Measurements from ENCODE around the gene PLCH1. TPM values are rescaled to one million over a fixed set of nuclear protein-coding genes. Genes with fewer than 3 reads are reported as not detected.
"Not testable (repeated sequence)": the region's sequence is repeated elsewhere in the genome, so short reads cannot be mapped to it uniquely, and the experiment has no call there.

The PLCH1 gene
- total RNA-seq, 6 donors from 2014 or later = 7.7 to 26.3 (median 13.6) TPM

- Histone ChIP-seq H3K27me3 (no peaks in the 10 kb centered on the region), H3K4me3 (no peak overlapping the region), H3K9me3 (no peaks in the 10 kb centered on the region), H3K36me3 (no peaks in the 10 kb centered on the region), H3K27ac (no peak overlapping the region), H3K4me1 (peaks cover 0 to 11% (median 3%) of the 10 kb centered on the region in 4 donors)
- DNase-seq (no peak), ATAC-seq (ENCODE audit: low FRiP score in 2 of 2) (no peak)
- 75 to 77% methylated on average over 3 of the region's 3 CpGs for WGBS, 2 donors
- no peak for TF ChIP-seq POLR2A (IDR thresholded peaks at IDR 0.05)
- no peak for TF ChIP-seq CTCF (IDR thresholded peaks at IDR 0.05)
- no peak for TF ChIP-seq POLR2AphosphoS5 (IDR thresholded peaks at IDR 0.05)
- TF ChIP-seq EP300 (IDR thresholded peaks at IDR 0.05) = no peak
These were observed 104.8 kb downstream of the PLCH1 start for GRCh38 chr3:155640098-155640497.

- Histone ChIP-seq H3K27ac (no peak overlapping the region), H3K4me1 (peaks cover 0 to 11% (median 3%) of the 10 kb centered on the region in 4 donors), H3K36me3 (no peaks in the 10 kb centered on the region), H3K4me3 (no peak overlapping the region), H3K9me3 (no peaks in the 10 kb centered on the region), H3K27me3 (no peaks in the 10 kb centered on the region)
- ATAC-seq (ENCODE audit: low FRiP score in 2 of 2) (no peak), DNase-seq (no peak)
- TF ChIP-seq POLR2AphosphoS5 (IDR thresholded peaks at IDR 0.05) = no peak
- no peak for TF ChIP-seq POLR2A (IDR thresholded peaks at IDR 0.05)
- TF ChIP-seq EP300 (IDR thresholded peaks at IDR 0.05) = no peak
- no peak for TF ChIP-seq CTCF (IDR thresholded peaks at IDR 0.05)
- WGBS, 2 donors = 83% methylated on average over 4 of the region's 4 CpGs
These were observed 105.3 kb downstream of the PLCH1 start for GRCh38 chr3:155639462-155640055.

- H3K27ac ChIP-seq; H3K4me3 ChIP-seq; ATAC-seq (ENCODE audit: low FRiP score in 2 of 2); H3K27me3 ChIP-seq; H3K36me3 ChIP-seq; H3K9me3 ChIP-seq; DNase-seq: not testable (repeated sequence)
- H3K4me1 ChIP-seq = peaks cover 0 to 11% (median 3%) of the 10 kb centered on the region in 4 donors
These were observed 106.4 kb downstream of the PLCH1 start for GRCh38 chr3:155638461-155638860.

GRCh38 chr3:155637567-155637966 lies 107.3 kb downstream of the PLCH1 start:
- WGBS, 2 donors = 42 to 43% methylated on average over 2 of the region's 2 CpGs
- Histone ChIP-seq H3K36me3 (no peaks in the 10 kb centered on the region), H3K27ac (no peak overlapping the region), H3K27me3 (no peaks in the 10 kb centered on the region), H3K9me3 (no peaks in the 10 kb centered on the region), H3K4me3 (no peak overlapping the region), H3K4me1 (peaks cover 0 to 11% (median 3%) of the 10 kb centered on the region in 4 donors)
- DNase-seq (no peak), ATAC-seq (ENCODE audit: low FRiP score in 2 of 2) (no peak)
- TF ChIP-seq POLR2AphosphoS5 (IDR thresholded peaks at IDR 0.05) = no peak
- TF ChIP-seq CTCF (IDR thresholded peaks at IDR 0.05) = no peak
- TF ChIP-seq EP300 (IDR thresholded peaks at IDR 0.05) = no peak
- TF ChIP-seq POLR2A (IDR thresholded peaks at IDR 0.05) = no peak

- 54 to 58% methylated on average over 1 of the region's 1 CpG for WGBS, 2 donors
- no peaks in the 10 kb centered on the region for H3K9me3 ChIP-seq
These were observed 109.8 kb downstream of the PLCH1 start for GRCh38 chr3:155635056-155635455.

More at GRCh38 chr3:155635056-155635455, 109.8 kb downstream of the PLCH1 start:
- ATAC-seq (ENCODE audit: low FRiP score in 2 of 2) = no peak
- Histone ChIP-seq H3K27ac (no peak overlapping the region), H3K4me3 (no peak overlapping the region), H3K36me3 (no peaks in the 10 kb centered on the region), H3K4me1 (peaks cover 0 to 16% (median 3%) of the 10 kb centered on the region in 4 donors), H3K27me3 (no peaks in the 10 kb centered on the region)
- no peak for TF ChIP-seq POLR2AphosphoS5 (IDR thresholded peaks at IDR 0.05)
- TF ChIP-seq EP300 (IDR thresholded peaks at IDR 0.05) = no peak
- TF ChIP-seq POLR2A (IDR thresholded peaks at IDR 0.05) = no peak
- no peak for TF ChIP-seq CTCF (IDR thresholded peaks at IDR 0.05)
- no peak for DNase-seq
